Limb (tissue), 2 donors: ENCODE measurements around the gene MACF1.

Experiments
- DNase-seq, 2 donors: peaks; one replicate each; pipeline ENCODE4 v3.0.0-alpha.2; 2016; ENCODE audit errors: extremely low spot score in 2 of 2

MACF1 gene

GRCh38 chr1:39533442-39533841 is 328.9 kb downstream of the MACF1 start:
- DNase-seq = no peak
